ENCODE data around the gene TTC34.
"Not testable (repeated sequence)": the region's sequence is repeated elsewhere in the genome, so short reads cannot be mapped to it uniquely, and the experiment has no call there.

Gene TTC34

GRCh38 chr1:2755426-2755825 lies 46.1 kb downstream of the TTC34 start:
- DNase-seq, result not testable (repeated sequence)

DNA sequence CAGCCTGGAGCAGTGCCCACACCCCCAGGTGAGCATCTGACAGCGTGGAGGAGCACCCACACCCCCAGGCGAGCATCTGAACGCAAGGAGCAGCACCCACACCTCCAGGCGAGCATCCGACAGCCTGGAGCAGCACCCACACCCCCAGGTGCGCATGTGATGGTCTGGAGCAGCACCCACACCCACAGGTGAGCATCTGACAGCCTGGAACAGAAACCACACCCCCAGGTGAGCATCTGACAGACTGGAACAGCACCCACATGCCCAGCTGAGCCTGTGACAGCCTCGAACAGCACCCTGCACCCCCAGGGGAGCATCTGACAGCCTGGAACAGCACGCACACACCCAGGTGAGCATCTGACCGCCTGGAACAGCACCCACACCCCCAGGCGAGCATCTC lies 46.9 kb downstream of the TTC34 start:
- DNase-seq, result not testable (repeated sequence)

DNA sequence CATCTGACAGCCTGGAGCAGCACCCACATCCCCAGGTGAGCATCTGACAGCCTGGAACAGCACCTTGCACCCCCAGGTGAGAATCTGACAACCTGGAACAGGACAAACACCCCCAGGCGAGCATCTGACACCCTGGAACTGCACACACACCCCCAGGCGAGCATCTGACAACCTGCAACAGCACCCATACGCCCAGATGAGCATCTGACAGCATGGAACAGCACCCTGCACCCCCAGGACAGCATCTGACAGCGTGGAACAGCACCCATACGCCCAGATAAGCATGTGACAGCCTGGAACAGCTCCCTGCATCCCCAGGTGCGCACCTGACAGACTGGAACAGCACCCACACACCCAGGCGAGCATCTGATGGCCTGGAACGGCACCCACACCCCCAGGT lies 49.0 kb downstream of the TTC34 start:
- not testable (repeated sequence) for DNase-seq

DNA sequence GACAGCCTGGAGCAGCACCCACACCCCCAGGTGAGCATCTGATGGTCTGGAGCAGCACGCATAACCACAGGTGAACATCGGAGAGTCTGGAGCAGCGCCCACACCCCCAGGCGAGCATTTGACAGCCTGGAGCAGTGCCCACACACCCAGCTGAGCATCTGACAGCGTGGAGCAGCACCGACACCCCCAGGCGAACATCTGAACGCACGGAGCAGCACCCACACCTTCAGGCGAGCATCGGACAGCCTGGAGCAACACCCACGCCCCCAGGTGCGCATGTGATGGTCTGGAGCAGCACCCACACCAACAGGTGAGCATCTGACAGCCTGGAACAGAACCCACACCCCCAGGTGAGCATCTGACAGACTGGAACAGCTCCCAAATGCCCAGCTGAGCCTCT lies 49.6 kb downstream of the TTC34 start:
- not testable (repeated sequence) for DNase-seq

GRCh38 chr1:2750766-2751730 lies 50.4 kb downstream of the TTC34 start:
- not testable (repeated sequence) for DNase-seq

GRCh38 chr1:2750041-2750680 lies 51.3 kb downstream of the TTC34 start:
- DNase-seq, result not testable (repeated sequence)

DNA sequence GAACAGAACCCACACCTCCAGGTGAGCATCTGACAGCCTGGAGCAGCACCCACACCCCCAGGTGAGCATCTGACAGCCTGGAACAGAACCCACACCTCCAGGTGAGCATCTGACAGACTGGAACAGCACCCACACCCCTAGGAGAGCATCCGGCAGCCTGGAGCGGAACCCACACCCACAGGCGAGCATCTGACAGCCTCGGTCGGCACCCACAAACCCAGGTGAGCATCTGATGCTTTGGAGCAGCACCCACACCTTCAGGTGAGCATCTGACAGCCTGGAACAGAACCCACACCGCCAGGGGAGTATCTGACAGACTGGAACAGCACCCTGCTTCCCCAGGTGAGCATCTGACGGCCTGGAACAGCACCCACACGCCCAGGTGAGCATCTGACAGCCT lies 52.9 kb downstream of the TTC34 start:
- DNase-seq, result not testable (repeated sequence)

DNA sequence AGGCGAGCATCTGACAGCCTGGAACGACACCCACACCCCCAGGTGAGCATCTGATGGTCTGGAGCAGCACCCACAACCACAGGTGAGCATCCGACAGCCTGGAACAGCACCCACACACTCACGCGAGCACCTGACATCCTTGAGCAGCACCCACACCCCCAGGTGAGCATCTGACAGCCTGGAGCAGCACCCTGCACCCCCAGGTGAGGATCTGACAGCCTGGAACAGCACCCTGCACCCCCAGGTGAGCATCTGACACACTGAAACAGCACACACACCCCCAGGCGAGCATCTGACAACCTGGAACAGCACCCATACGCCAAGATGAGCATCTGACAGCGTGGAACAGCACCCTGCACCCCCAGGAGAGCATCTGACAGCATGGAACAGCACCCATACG lies 106.7 kb downstream of the TTC34 start:
- not testable (repeated sequence) for DNase-seq

DNA sequence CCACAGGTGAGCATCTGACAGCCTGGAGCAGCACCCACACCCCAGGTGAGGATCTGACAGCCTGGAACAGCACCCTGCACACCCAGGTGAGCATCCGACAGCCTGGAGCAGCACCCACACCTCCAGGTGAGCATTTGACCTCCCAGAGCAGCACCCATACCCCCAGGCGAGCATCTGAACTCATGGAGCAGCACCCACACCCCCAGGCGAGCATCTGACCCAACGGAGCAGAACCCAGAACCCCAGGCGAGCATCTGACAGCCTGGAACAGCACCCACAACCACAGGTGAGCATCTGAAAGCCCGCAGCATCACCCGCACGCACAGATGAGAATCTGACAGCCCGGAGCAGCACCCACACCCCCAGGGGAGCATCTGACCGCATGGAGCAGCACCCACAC lies 111.3 kb downstream of the TTC34 start:
- DNase-seq, result not testable (repeated sequence)

GRCh38 chr1:2688336-2688665 lies 113.2 kb downstream of the TTC34 start:
- DNase-seq, result not testable (repeated sequence)

DNA sequence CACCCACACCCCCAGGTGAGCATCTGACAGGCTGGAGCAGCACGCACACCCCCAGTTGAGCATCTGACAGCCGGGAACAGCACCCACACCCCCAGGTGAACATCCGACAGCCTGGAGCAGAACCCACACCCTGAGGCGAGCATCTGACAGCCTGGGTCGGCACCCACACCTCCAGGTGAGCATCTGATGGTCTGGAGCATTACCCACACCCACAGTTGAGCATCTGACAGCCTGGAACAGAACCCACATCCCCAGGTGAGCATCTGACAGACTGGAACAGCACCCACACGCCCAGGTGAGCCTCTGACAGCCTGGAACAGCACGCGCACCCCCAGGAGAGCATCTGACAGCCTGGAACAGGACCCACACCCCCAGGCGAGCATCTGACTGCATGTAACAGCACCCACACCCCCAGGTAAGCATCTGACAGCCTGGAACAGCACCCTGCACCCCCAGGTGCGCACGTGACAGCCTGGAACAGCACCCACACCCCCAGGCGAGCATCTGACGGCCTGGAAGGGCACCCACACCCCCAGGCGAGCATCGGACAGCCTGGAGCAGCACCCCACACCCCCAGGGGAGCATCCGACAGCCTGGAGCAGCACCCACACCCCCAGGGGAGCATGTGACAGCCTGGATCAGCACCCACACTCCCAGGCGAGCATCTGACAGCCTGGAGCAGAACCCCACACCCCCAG lies 113.7 kb downstream of the TTC34 start:
- DNase-seq, result not testable (repeated sequence)

DNA sequence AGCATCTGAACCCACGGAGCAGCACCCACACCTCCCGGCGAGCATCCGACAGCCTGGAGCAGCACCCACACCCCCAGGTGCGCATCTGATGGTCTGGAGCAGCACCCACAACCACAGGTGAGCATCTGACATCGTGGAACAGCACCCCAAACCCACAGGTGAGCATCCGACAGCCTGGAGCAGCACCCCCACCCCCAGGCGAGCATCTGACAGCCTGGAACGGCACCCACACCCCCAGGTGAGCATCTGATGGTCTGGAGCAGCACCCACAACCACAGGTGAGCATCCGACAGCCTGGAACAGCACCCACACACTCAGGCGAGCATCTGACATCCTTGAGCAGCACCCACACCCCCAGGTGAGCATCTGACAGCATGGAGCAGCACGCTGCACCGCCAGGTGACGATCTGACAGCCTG lies 114.3 kb downstream of the TTC34 start:
- DNase-seq, result not testable (repeated sequence)

DNA sequence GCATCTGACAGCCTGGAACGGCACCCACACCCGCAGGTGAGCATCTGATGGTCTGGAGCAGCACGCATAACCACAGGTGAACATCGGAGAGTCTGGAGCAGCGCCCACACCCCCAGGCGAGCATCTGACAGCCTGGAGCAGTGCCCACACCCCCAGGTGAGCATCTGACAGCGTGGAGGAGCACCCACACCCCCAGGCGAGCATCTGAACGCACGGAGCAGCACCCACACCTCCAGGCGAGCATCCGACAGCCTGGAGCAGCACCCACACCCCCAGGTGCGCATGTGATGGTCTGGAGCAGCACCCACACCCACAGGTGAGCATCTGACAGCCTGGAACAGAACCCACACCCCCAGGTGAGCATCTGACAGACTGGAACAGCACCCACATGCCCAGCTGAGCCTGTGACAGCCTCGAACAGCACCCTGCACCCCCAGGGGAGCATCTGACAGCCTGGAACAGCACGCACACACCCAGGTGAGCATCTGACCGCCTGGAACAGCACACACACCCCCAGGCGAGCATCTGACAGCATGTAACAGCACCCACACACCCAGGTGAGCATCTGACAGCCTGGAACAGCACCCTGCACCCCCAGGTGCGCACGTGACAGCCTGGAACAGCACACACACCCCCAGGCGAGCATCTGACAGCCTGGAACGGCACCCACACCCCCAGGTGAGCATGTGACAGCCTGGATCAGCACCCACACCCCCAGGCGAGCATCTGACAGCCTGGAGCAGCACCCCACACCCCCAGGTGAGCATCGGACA lies 115.2 kb downstream of the TTC34 start:
- not testable (repeated sequence) for DNase-seq

- not testable (repeated sequence) for DNase-seq
These were observed 115.8 kb downstream of the TTC34 start for GRCh38 chr1:2685671-2686070.

DNA sequence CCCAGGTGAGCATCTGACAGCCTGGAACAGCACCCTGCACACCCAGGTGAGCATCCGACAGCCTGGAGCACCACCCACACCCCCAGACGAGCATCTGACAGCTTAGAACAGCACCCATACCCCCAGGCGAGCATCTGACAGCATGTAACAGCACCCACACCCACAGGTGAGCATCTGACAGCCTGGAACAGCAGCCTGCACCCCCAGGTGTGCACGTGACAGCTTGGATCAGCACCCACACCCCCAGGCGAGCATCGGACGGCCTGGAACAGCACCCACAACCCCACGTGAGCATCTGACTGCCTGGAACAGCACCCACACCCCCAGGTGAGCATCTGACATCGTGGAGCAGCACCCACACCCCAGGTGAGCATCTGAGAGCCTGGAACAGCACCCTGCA lies 116.6 kb downstream of the TTC34 start:
- not testable (repeated sequence) for DNase-seq

GRCh38 chr1:2684000-2684399 lies 117.5 kb downstream of the TTC34 start:
- DNase-seq, result not testable (repeated sequence)

DNA sequence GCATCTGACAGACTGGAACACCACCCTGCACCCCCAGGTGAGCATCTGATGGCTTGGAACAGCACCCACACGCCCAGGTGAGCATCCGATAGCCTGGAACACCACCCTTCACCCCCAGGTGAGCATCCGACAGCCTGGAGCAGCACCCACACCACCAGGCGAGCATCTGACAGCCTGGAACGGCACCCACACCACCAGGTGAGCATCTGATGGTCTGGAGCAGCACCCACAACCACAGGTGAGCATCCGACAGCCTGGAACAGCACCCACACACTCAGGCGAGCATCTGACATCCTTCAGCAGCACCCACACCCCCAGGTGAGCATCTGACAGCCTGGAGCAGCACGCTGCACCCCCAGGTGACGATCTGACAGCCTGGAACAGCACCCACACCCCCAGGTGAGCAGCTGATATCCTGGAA lies 118.2 kb downstream of the TTC34 start:
- not testable (repeated sequence) for DNase-seq

GRCh38 chr1:2682879-2683278 lies 118.6 kb downstream of the TTC34 start:
- DNase-seq, result not testable (repeated sequence)

DNA sequence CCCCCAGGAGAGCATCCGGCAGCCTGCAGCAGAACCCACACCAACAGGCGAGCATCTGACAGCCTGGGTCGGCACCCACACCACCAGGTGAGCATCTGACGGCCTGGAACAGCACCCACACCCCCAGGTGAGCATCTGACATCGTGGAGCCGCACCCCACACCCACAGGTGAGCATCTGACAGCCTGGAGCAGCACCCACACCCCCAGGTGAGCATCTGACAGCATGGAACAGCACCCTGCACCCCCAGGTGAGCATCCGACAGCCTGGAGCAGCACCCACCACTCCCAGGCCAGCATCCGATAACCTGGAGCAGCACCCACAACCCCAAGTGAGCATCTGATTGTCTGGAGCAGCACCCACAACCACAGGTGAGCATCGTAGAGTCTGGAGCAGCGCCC lies 124.8 kb downstream of the TTC34 start:
- DNase-seq, result not testable (repeated sequence)

- DNase-seq, result not testable (repeated sequence)
These were observed 129.8 kb downstream of the TTC34 start for GRCh38 chr1:2671656-2672055.

DNA sequence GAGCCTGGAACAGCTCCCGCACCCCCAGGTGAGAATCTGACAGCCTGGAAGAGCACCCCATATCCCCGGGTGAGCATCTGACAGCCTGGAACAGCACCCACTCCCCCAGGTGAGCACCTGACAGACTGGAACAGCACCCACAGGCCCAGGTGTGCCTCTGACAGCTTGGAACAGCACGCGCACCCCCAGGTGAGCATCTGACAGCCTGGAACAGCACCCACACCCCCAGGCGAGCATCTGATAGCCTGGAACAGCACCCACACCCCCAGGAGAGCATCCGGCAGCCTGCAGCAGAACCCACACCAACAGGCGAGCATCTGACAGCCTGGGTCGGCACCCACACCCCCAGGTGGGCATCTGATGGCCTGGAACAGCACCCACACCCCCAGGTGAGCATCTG lies 141.7 kb downstream of the TTC34 start:
- DNase-seq, result not testable (repeated sequence)

DNA sequence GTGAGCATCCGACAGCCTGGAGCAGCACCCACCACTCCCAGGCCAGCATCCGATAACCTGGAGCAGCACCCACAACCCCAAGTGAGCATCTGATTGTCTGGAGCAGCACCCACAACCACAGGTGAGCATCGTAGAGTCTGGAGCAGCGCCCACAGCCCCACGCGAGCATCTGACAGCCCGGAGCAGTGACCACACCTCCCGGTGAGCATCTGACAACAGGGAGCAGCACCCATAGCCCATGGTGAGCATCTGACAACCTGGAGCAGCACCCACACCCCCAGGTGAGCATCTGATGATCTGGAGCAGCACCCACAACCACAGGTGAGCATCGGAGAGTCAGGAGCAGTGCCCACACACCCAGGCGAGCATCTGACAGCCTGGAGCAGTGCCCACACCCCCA lies 143.6 kb downstream of the TTC34 start:
- not testable (repeated sequence) for DNase-seq
